OCI-LY7 (cell line): ENCODE data around the gene FNIP1. TPM values are rescaled to one million over a fixed set of nuclear protein-coding genes. Genes with fewer than 3 reads are reported as not detected.

ENCODE experiments used
- BruUV-seq: library from RNA; stranded (reverse); fragments of 400-500 nt; replicated peaks from 2 replicates; lab custom pipeline; 2021; lab: Mats Ljungman, UMichigan
- CTCF ChIA-PET: fragments of 300-600 bp; sonication (Branson Sonifier 250); formaldehyde crosslinking; loops from one replicate; lab custom pipeline; 2022; ENCODE audit warnings: antibody characterized with exemption; ENCODE audit not compliant: unreplicated experiment; lab: Charles Lee
- POLR2A ChIA-PET: fragments of 300-600 bp; sonication (Branson Sonifier 250); formaldehyde crosslinking; loops from one replicate; lab custom pipeline; 2022; ENCODE audit warnings: antibody characterized with exemption; lab: Charles Lee
- DNase-seq: peaks from one replicate; pipeline ENCODE4 v3.0.0-alpha.2; 2015; ENCODE audit warnings: low spot score
- H2AFZ ChIP-seq: fragments of 200-600 bp; sonication (generic), shearing (Covaris generic); 2 replicates; pipeline ENCODE4 v1.6.1; 2014; ENCODE audit warnings: mild to moderate bottlenecking, antibody characterized with exemption, low read length, moderate library complexity
- H3K27ac ChIP-seq: fragments of 200-600 bp; sonication (generic); 2 replicates; pipeline ENCODE4 v1.5.1; 2014; ENCODE audit warnings: mixed run types, low read depth, mild to moderate bottlenecking, moderate library complexity, low read length, inconsistent platforms; ENCODE audit not compliant: poor library complexity, severe bottlenecking
- H3K36me3 ChIP-seq: fragments of 200-600 bp; sonication (generic); 2 replicates; pipeline ENCODE4 v1.6.1; 2014; ENCODE audit warnings: mild to moderate bottlenecking, antibody characterized with exemption, low read length, moderate library complexity, mixed read lengths; ENCODE audit not compliant: insufficient read depth
- H3K4me1 ChIP-seq: fragments of 200-600 bp; sonication (generic); 2 replicates; pipeline ENCODE4 v1.5.1; 2014; ENCODE audit warnings: mild to moderate bottlenecking, low read length; ENCODE audit not compliant: insufficient read depth, poor library complexity, severe bottlenecking
- H3K4me2 ChIP-seq: fragments of 200-600 bp; sonication (generic); 2 replicates; pipeline ENCODE4 v1.6.1; 2014; ENCODE audit warnings: mild to moderate bottlenecking, low read length
- H3K4me3 ChIP-seq: fragments of 200-600 bp; sonication (generic); 2 replicates; pipeline ENCODE4 v1.5.1; 2014; ENCODE audit warnings: mild to moderate bottlenecking, low read depth, low read length; ENCODE audit not compliant: poor library complexity, severe bottlenecking
- H3K79me2 ChIP-seq: fragments of 200-600 bp; sonication (generic); 2 replicates; pipeline ENCODE4 v1.6.1; 2016; ENCODE audit warnings: low read depth, mild to moderate bottlenecking, low read length, moderate library complexity, mixed read lengths; ENCODE audit not compliant: insufficient read depth
- H3K9me2 ChIP-seq: fragments of 200-600 bp; sonication (generic); 2 replicates; pipeline ENCODE4 v1.6.1; 2016; ENCODE audit warnings: mild to moderate bottlenecking, low read length, mixed read lengths; ENCODE audit not compliant: insufficient read depth
- H3K9me3 ChIP-seq: fragments of 200-600 bp; sonication (generic); 2 replicates; pipeline ENCODE4 v1.6.1; 2014; ENCODE audit warnings: mild to moderate bottlenecking, mixed run types, low read length, mixed read lengths
- H4K20me1 ChIP-seq: fragments of 200-600 bp; sonication (generic); 2 replicates; pipeline ENCODE4 v1.6.1; 2014; ENCODE audit warnings: mild to moderate bottlenecking, antibody characterized with exemption, low read length, moderate library complexity, mixed read lengths; ENCODE audit not compliant: insufficient read depth
- EZH2phosphoT487 ChIP-seq: fragments of 200-600 bp; sonication (generic); IDR thresholded peaks from 2 replicates; pipeline ENCODE4 v1.6.1; 2018; ENCODE audit warnings: low read depth, borderline replicate concordance, mild to moderate bottlenecking, mixed run types, antibody characterized with exemption, low read length, moderate library complexity, mixed read lengths
- intact Hi-C: fragments of 100-400 bp; cut with micrococcal nuclease; formaldehyde crosslinking; loops from one replicate; pipeline ENCODE4 v1.10.0; 2022; ENCODE audit not compliant: unreplicated experiment
- total RNA-seq, 2 experiments: library from RNA; depleted of rRNA in 1 of 2; stranded (reverse); fragments of >200 nt in 1 of 2; shearing (Covaris generic) in 1 of 2; gene quantifications; 2 replicates each; pipeline ENCODE4 v1.2.3, GENCODE V29; 2014 to 2022
- TF ChIP-seq, protein P1 (sequence below): fragments of 200-600 bp; sonication (generic); conservative IDR thresholded peaks from 2 replicates; pipeline ENCODE4 v1.5.1; 2014; ENCODE audit warnings: mild to moderate bottlenecking, antibody characterized with exemption, low read length, moderate library complexity, mixed read lengths

FNIP1 gene
- total RNA-seq, 2 experiments from 2014 or later = 19.4 to 20.6 TPM

DNA sequence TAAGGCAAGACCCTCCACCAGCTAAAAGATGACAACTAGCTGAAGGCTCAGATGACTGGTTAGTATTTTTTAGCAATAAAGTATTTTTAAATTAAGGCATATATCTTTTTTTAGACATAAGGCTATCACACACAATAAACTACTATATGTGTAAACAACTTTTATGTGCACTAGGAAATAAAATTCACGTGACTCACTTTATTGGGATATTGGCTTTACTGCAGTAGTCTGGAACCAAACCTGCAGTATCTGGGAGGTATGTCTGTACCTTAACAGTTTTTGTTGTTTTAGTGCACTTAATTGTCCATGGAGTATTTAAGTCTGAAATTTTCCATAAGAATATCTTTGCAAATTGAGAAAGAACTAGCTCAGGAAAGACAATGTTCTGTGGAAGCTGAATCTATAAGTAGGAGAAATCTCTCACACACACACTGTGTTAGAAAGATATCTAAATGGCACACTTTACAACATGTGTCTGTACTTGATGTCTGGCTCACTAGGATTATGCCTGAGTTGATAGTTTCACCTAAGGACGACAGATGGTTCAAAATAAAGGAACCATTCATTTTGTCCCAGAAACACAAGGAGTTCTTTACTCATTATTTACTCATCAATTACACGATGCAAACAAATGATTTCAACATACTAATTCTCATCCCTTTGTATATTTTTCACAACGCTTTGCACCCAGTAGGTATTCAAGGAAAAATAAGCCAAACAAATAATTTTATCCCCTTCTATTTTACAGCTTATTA, 166.4 kb downstream of the FNIP1 start:
- no peak overlapping the region for H2AFZ ChIP-seq
- no TSS peak for BruUV-seq
- no peaks in the 10 kb centered on the region for H3K9me2 ChIP-seq
- no peaks in the 10 kb centered on the region for H3K9me3 ChIP-seq
- intact Hi-C loops = loop anchor here (5.0 to 10.0 kb wide), 2 partner anchors 353 to 466 kb away; partner anchors contain the start of gene HINT1
- peaks cover 62% of the 10 kb centered on the region for H3K36me3 ChIP-seq
- H3K4me3 ChIP-seq = peak overlapping the region; percentile 87
- H3K27ac ChIP-seq = peak overlapping the region; percentile 98
- peaks cover 71% of the 10 kb centered on the region for H4K20me1 ChIP-seq
- peak overlapping the region; percentile 86 for H3K4me2 ChIP-seq
- CTCF ChIA-PET = no interaction called here
- peaks cover 97% of the 10 kb centered on the region for H3K79me2 ChIP-seq
- DNase-seq = no peak
- TF ChIP-seq, protein P1, sequence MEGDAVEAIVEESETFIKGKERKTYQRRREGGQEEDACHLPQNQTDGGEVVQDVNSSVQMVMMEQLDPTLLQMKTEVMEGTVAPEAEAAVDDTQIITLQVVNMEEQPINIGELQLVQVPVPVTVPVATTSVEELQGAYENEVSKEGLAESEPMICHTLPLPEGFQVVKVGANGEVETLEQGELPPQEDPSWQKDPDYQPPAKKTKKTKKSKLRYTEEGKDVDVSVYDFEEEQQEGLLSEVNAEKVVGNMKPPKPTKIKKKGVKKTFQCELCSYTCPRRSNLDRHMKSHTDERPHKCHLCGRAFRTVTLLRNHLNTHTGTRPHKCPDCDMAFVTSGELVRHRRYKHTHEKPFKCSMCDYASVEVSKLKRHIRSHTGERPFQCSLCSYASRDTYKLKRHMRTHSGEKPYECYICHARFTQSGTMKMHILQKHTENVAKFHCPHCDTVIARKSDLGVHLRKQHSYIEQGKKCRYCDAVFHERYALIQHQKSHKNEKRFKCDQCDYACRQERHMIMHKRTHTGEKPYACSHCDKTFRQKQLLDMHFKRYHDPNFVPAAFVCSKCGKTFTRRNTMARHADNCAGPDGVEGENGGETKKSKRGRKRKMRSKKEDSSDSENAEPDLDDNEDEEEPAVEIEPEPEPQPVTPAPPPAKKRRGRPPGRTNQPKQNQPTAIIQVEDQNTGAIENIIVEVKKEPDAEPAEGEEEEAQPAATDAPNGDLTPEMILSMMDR = no peak
- TF ChIP-seq EZH2phosphoT487 = no peak
- POLR2A ChIA-PET = interaction anchor here (0.5 to 3.5 kb wide), 13 partner anchors 10 to 823 kb away, joined by 3 to 20 read pairs (median 4); no protein-coding TSS in a partner anchor
- peaks cover 52% of the 10 kb centered on the region for H3K4me1 ChIP-seq

DNA sequence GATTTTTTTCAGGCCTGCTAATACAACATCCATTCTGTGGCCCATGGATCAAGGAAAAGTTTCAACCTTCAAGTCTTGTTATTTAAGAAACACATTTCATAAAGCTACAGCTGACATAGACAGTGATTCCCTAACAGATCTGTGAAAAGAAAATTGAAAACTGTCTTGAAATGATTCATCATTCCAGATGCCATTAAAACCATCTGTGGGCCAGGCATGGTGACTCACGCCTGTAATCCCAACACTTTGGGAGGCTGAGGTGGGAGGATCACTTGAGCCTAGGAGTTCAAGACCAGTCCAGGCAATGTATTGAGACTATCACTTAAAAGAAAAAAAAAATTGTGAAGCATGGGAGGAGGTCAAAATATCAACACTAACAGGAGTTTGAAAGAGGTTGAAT, 167.8 kb downstream of the FNIP1 start:
- peak overlapping the region; percentile 87 for H3K4me3 ChIP-seq
- CTCF ChIA-PET = no interaction called here
- peaks cover 52% of the 10 kb centered on the region for H3K4me1 ChIP-seq
- no TSS peak for BruUV-seq
- H2AFZ ChIP-seq = no peak overlapping the region
- TF ChIP-seq, protein P1 = no peak
- peaks cover 73% of the 10 kb centered on the region for H4K20me1 ChIP-seq
- H3K79me2 ChIP-seq = peaks cover 100% of the 10 kb centered on the region
- no peaks in the 10 kb centered on the region for H3K9me2 ChIP-seq
- DNase-seq = no peak
- peak overlapping the region; percentile 86 for H3K4me2 ChIP-seq
- H3K36me3 ChIP-seq = peaks cover 74% of the 10 kb centered on the region
- H3K9me3 ChIP-seq = no peaks in the 10 kb centered on the region
- intact Hi-C loops = no loop called here
- POLR2A ChIA-PET = interaction anchor here (1.0 to 3.2 kb wide), 3 partner anchors 18 to 122 kb away, joined by 4 to 20 read pairs (median 4); no protein-coding TSS in a partner anchor
- no peak overlapping the region for H3K27ac ChIP-seq
